Trophoblast cell (in vitro differentiated cells and primary cell): Measurements from ENCODE around the gene DUSP10.

Source experiments
- DNase-seq, 2 donors: peaks; one replicate each; pipeline ENCODE4 v3.0.0-alpha.2; 2016
- H2AFZ ChIP-seq: 2 replicates; pipeline ENCODE4 v1.6.1; 2013; ENCODE audit warnings: low read length, moderate library complexity, mild to moderate bottlenecking; ENCODE audit not compliant: insufficient read depth, poor library complexity
- H2AK5ac ChIP-seq: 2 replicates; pipeline ENCODE4 v1.6.1; 2013; ENCODE audit warnings: mild to moderate bottlenecking, low read length
- H2BK120ac ChIP-seq: 2 replicates; pipeline ENCODE4 v1.6.1; 2013; ENCODE audit warnings: low read length, mild to moderate bottlenecking, moderate library complexity; ENCODE audit not compliant: insufficient read depth, poor library complexity
- H2BK12ac ChIP-seq: 2 replicates; pipeline ENCODE4 v1.6.1; 2013; ENCODE audit warnings: mild to moderate bottlenecking, low read length, moderate library complexity
- H2BK5ac ChIP-seq: 2 replicates; pipeline ENCODE4 v1.6.1; 2013; ENCODE audit warnings: low read length, low read depth, moderate library complexity, mild to moderate bottlenecking; ENCODE audit not compliant: poor library complexity
- H3K14ac ChIP-seq: 2 replicates; pipeline ENCODE4 v1.6.1; 2013; ENCODE audit warnings: mild to moderate bottlenecking, low read length
- H3K18ac ChIP-seq: 2 replicates; pipeline ENCODE4 v1.6.1; 2013; ENCODE audit warnings: mild to moderate bottlenecking, low read length
- H3K23ac ChIP-seq: 2 replicates; pipeline ENCODE4 v1.6.1; 2013; ENCODE audit warnings: low read length
- H3K27ac ChIP-seq: 2 replicates; pipeline ENCODE4 v1.5.1; 2013; ENCODE audit warnings: low read depth, mild to moderate bottlenecking, inconsistent platforms, low read length, moderate library complexity
- H3K27me3 ChIP-seq: 2 replicates; pipeline ENCODE4 v1.6.1; 2013; ENCODE audit warnings: inconsistent platforms, mild to moderate bottlenecking, low read length, moderate library complexity; ENCODE audit not compliant: insufficient read depth
- H3K36me3 ChIP-seq, 2 experiments: 1 replicate in 1 of 2; 2 replicates in 1 of 2; pipeline ENCODE4 v1.6.1; 2013; ENCODE audit warnings: low read length in 2 of 2, mild to moderate bottlenecking in 2 of 2, moderate library complexity in 1 of 2; ENCODE audit not compliant: insufficient read depth in 2 of 2, control insufficient read depth in 1 of 2
- H3K4ac ChIP-seq: 2 replicates; pipeline ENCODE4 v1.6.1; 2013; ENCODE audit warnings: low read depth, mild to moderate bottlenecking, low read length, moderate library complexity
- H3K4me1 ChIP-seq, 2 experiments: 1 replicate in 1 of 2; 2 replicates in 1 of 2; pipeline ENCODE4 v1.6.1; 2013; ENCODE audit warnings: low read length in 2 of 2, mild to moderate bottlenecking in 2 of 2, moderate library complexity in 1 of 2; ENCODE audit not compliant: insufficient read depth in 2 of 2, control insufficient read depth in 1 of 2
- H3K4me2 ChIP-seq: 2 replicates; pipeline ENCODE4 v1.6.1; 2013; ENCODE audit warnings: inconsistent platforms, mild to moderate bottlenecking, low read length, moderate library complexity
- H3K4me3 ChIP-seq: 2 replicates; pipeline ENCODE4 v1.5.1; 2013; ENCODE audit warnings: mild to moderate bottlenecking, low read depth, low read length, inconsistent platforms
- H3K79me1 ChIP-seq: one replicate; pipeline ENCODE4 v1.6.1; 2013; ENCODE audit warnings: low read length
- H3K79me2 ChIP-seq: 2 replicates; pipeline ENCODE4 v1.6.1; 2013; ENCODE audit warnings: low read length, mild to moderate bottlenecking; ENCODE audit not compliant: control insufficient read depth, insufficient read depth, poor library complexity
- H3K9ac ChIP-seq: 2 replicates; pipeline ENCODE4 v1.6.1; 2013; ENCODE audit warnings: mild to moderate bottlenecking, low read length
- H3K9me3 ChIP-seq: 2 replicates; pipeline ENCODE4 v1.6.1; 2013; ENCODE audit warnings: low read depth, mild to moderate bottlenecking, control low read depth, inconsistent platforms, low read length; ENCODE audit not compliant: insufficient read depth
- H4K12ac ChIP-seq: 2 replicates; pipeline ENCODE4 v1.6.1; 2013; ENCODE audit warnings: low read depth, mild to moderate bottlenecking, low read length, moderate library complexity
- H4K8ac ChIP-seq: 2 replicates; pipeline ENCODE4 v1.6.1; 2013; ENCODE audit warnings: low read depth, mild to moderate bottlenecking, low read length, moderate library complexity
- H4K91ac ChIP-seq: one replicate; pipeline ENCODE4 v1.6.1; 2013; ENCODE audit warnings: low read depth, mild to moderate bottlenecking, low read length, moderate library complexity
- WGBS: extraction: QIAGEN DNeasy Blood & Tissue Kit; methylation state at CpG from one replicate; pipeline ENCODE4 v1.1.7; 2013; ENCODE audit warnings: missing lambda C conversion rate; ENCODE audit not compliant: insufficient read length, insufficient coverage; ENCODE audit errors: extremely low coverage; 5-methylcytosine and 5-hydroxymethylcytosine counted together

The DUSP10 gene

DNA sequence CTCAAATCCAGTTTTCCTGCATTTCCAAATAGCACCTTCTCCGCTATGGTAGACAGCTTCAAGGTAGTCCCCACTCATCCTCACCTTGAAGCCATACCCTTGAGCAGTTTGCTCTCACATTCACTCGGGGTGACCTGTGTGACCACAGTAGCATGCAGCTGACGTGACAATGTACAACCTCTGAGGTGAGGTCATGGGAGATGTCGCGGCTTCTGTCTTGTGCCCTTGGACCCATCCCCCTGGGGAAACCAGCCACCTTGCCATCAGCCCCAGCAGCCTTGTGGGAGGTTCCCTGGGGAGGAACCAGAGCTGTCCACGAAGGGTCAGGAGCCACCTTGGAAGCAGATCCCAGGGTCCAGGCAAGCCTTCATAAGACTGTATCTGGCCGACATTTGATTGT, 38.3 kb upstream of the DUSP10 start:
- Histone ChIP-seq H3K9ac (no peak overlapping the region), H3K14ac (no peak overlapping the region), H4K91ac (no peak overlapping the region), H3K4me1 (peaks cover 0 to 2% of the 10 kb centered on the region in 2 experiments), H3K27ac (no peak overlapping the region), H3K36me3 (no peaks in the 10 kb centered on the region), H3K79me2 (no peaks in the 10 kb centered on the region), H2BK12ac (no peak overlapping the region), H3K27me3 (no peaks in the 10 kb centered on the region), H2BK5ac (no peak overlapping the region), H3K23ac (no peak overlapping the region), H3K4me3 (no peak overlapping the region), H3K4me2 (no peak overlapping the region), H4K8ac (no peak overlapping the region), H3K4ac (no peak overlapping the region), H3K79me1 (no peaks in the 10 kb centered on the region), H2AFZ (no peak overlapping the region), H4K12ac (no peak overlapping the region), H2BK120ac (no peak overlapping the region), H3K9me3 (no peaks in the 10 kb centered on the region), H3K18ac (no peak overlapping the region), H2AK5ac (no peak overlapping the region)
- no peak for DNase-seq
- no CpG with 5 or more reads among the region's 7 CpGs for WGBS

DNA sequence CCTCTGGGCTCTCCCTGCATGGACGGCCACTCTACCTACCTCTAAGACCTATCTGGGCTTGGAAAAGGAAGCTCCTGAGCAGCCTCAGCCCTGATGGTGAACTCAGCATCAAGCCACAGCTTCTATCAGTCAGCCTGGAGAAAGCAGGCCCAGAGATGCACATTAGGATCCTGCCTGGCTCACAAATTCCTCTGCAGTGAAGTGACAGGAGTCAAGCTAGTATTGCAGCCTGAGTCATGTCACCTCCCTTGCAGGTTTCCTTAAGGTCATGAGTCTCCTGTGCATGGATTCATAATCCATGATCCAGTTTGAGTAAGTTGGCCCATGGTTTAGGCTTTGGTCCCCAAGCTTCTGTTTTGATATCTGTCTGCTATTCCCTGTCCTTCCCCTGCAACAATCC, 37.9 kb upstream of the DUSP10 start:
- Histone ChIP-seq H3K79me2 (no peaks in the 10 kb centered on the region), H3K9me3 (no peaks in the 10 kb centered on the region), H2AK5ac (no peak overlapping the region), H3K9ac (no peak overlapping the region), H4K12ac (no peak overlapping the region), H3K4ac (no peak overlapping the region), H2BK120ac (no peak overlapping the region), H3K18ac (no peak overlapping the region), H3K14ac (no peak overlapping the region), H4K91ac (no peak overlapping the region), H3K4me1 (peaks cover 0 to 2% of the 10 kb centered on the region in 2 experiments), H3K27me3 (no peaks in the 10 kb centered on the region), H3K4me2 (no peak overlapping the region), H2AFZ (no peak overlapping the region), H3K79me1 (no peaks in the 10 kb centered on the region), H3K36me3 (no peaks in the 10 kb centered on the region), H2BK5ac (no peak overlapping the region), H3K4me3 (no peak overlapping the region), H4K8ac (no peak overlapping the region), H3K23ac (no peak overlapping the region), H2BK12ac (no peak overlapping the region), H3K27ac (no peak overlapping the region)
- WGBS, result no CpG with 5 or more reads among the region's 1 CpG
- DNase-seq, result no peak

DNA sequence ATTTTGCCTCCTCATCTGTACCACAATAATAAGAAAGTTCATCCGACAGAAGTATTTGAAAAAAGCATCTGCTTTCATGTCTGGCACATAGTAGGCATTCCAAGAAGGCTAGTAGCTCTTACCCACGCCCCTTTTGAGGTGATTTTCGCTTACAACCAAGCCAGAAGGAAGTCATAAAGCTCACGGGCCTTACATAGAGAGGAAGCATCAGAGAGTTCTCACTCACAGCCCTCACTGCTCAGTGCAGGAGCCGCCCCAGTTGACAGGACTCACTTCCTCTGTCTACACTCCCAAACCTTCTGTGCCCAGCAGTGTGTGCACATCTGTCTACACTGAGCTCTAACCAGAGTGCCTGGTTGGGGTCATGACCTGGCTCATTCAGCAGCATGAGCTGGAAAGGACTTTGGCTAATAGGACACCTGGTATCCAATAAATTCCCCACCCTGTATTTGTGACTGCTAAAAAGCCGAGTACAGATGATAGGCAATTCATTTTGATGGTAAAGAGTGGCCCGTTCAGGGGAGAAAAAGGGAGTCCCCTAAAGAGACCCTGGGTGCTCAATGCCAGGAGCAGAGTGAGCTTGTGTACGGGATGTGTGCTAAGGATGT, 36.8 kb upstream of the DUSP10 start:
- H3K79me1 ChIP-seq, result no peaks in the 10 kb centered on the region
- H3K23ac ChIP-seq, result no peak overlapping the region
- no peak for DNase-seq
- no peaks in the 10 kb centered on the region for H3K9me3 ChIP-seq
- no peak overlapping the region for H4K8ac ChIP-seq
- no peak overlapping the region for H3K4ac ChIP-seq
- H3K27ac ChIP-seq, result no peak overlapping the region
- no peak overlapping the region for H2BK5ac ChIP-seq
- WGBS, result no CpG with 5 or more reads among the region's 8 CpGs
- no peak overlapping the region for H2BK12ac ChIP-seq
- H3K18ac ChIP-seq, result no peak overlapping the region
- no peak overlapping the region for H2AK5ac ChIP-seq
- H3K36me3 ChIP-seq, result no peaks in the 10 kb centered on the region
- H4K91ac ChIP-seq, result no peak overlapping the region
- H3K79me2 ChIP-seq, result no peaks in the 10 kb centered on the region
- no peak overlapping the region for H3K4me2 ChIP-seq
- H3K27me3 ChIP-seq, result no peaks in the 10 kb centered on the region
- no peak overlapping the region for H3K14ac ChIP-seq
- H3K4me1 ChIP-seq, result peaks cover 0 to 2% of the 10 kb centered on the region in 2 experiments
- H3K9ac ChIP-seq, result no peak overlapping the region
- no peak overlapping the region for H2BK120ac ChIP-seq
- H2AFZ ChIP-seq, result no peak overlapping the region
- H4K12ac ChIP-seq, result no peak overlapping the region
- H3K4me3 ChIP-seq, result no peak overlapping the region

DNA sequence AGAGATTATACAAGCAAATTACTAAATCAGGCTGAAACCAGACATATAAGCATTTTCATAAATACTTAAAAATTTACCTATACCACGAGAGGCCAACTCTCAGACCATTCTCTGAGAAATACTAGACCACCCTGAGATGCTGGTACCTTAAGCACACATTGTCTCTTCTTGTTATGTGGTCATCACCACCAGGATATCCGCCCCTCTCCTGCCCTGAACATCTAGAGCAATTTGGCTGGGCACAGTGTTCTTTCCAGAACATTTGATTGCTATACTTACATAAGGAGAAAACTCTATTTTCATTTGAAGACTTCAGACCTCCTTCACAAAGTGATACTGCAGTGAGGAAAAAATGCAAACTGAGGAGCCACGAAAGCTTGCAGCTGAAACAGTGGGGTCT, 36.2 kb upstream of the DUSP10 start:
- Histone ChIP-seq H3K27me3 (no peaks in the 10 kb centered on the region), H2AFZ (no peak overlapping the region), H3K27ac (no peak overlapping the region), H3K4me3 (no peak overlapping the region), H3K23ac (no peak overlapping the region), H3K79me2 (no peaks in the 10 kb centered on the region), H3K14ac (no peak overlapping the region), H4K91ac (no peak overlapping the region), H3K9ac (no peak overlapping the region), H3K9me3 (no peaks in the 10 kb centered on the region), H2BK12ac (no peak overlapping the region), H4K8ac (no peak overlapping the region), H2AK5ac (no peak overlapping the region), H3K18ac (no peak overlapping the region), H2BK5ac (no peak overlapping the region), H3K36me3 (no peaks in the 10 kb centered on the region), H3K79me1 (no peaks in the 10 kb centered on the region), H3K4ac (no peak overlapping the region), H4K12ac (no peak overlapping the region), H2BK120ac (no peak overlapping the region), H3K4me1 (peaks cover 0 to 2% of the 10 kb centered on the region in 2 experiments), H3K4me2 (no peak overlapping the region)
- DNase-seq, result no peak
- no CpG with 5 or more reads among the region's 3 CpGs for WGBS
